ENCODE measurements around the gene GPRC6A. TPM values are rescaled to one million over a fixed set of nuclear protein-coding genes. Genes with fewer than 3 reads are reported as not detected.
A peak's percentile ranks its signal among the peaks of the same experiment; 100 is the strongest.

GPRC6A gene
- total RNA-seq, 1 experiment from 2014 or later = not detected

GRCh38 chr6:116783852-116784251 is 45.0 kb downstream of the GPRC6A start:
- Histone ChIP-seq H3K9me3 (ENCODE audit: low read depth, low read length, poor library complexity, severe bottlenecking) (no peaks in the 10 kb centered on the region), H3K36me3 (ENCODE audit: insufficient read depth, low read length, poor library complexity, severe bottlenecking) (no peaks in the 10 kb centered on the region), H3K4me3 (ENCODE audit: low read depth, low read length, poor library complexity, severe bottlenecking) (no peak overlapping the region), H3K27me3 (replicated peaks; ENCODE audit: insufficient read depth, low read depth, low read length, poor library complexity) (no peaks in the 10 kb centered on the region), H3K27ac (ENCODE audit: low read depth, low read length, poor library complexity, severe bottlenecking) (no peak overlapping the region), H3K4me1 (ENCODE audit: insufficient read depth, low read length, poor library complexity, severe bottlenecking) (no peaks in the 10 kb centered on the region)
- BruUV-seq (replicated peaks) = no TSS peak
- intact Hi-C loops (cut with micrococcal nuclease; ENCODE audit: unreplicated experiment) = no loop called here
- no peak for DNase-seq (ENCODE audit: low spot score)
- ChIA-PET POLR2A (ENCODE audit: low non-redundant PET) (no interaction called here), CTCF (no interaction called here)
- TF ChIP-seq EZH2 (IDR thresholded peaks at IDR 0.05; ENCODE audit: borderline replicate concordance, low read depth, low read length, poor library complexity, severe bottlenecking) = no peak
- TF ChIP-seq CTCF (conservative IDR thresholded peaks at IDR 0.05; ENCODE audit: low read depth, low read length) = no peak

DNA sequence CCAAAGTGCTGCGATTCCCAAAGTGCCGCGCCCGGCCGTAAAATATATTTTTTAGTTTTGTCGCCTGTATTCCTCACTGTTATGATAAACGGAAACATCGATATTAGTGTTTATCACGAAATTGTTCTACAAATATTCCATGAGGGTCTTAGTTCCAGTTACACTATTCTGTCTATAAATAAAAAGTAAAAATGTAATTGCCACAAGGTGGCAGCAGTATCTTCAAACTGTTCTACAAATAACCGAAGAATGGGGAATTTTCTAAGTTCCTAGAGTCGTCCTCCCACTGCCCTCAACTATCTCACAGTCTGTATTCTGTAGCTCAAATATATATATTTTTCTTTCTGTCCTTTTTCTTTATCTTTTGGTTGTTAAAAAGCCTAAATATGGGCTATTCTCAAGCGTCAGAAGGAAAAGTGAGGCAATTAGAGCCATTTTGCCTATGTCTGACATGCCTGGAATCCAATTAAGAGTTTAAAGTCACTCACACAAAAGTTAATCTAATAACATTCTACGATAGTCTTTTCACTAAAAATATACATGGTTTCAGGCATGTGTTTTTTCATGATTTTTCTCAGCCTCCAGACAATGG is 49.2 kb downstream of the GPRC6A start:
- no peaks in the 10 kb centered on the region for H3K27me3 ChIP-seq (replicated peaks; ENCODE audit: insufficient read depth, low read depth, low read length, poor library complexity)
- POLR2A ChIA-PET (ENCODE audit: low non-redundant PET) = no interaction called here
- H3K4me1 ChIP-seq (ENCODE audit: insufficient read depth, low read length, poor library complexity, severe bottlenecking) = no peaks in the 10 kb centered on the region
- no peak for TF ChIP-seq EZH2 (IDR thresholded peaks at IDR 0.05; ENCODE audit: borderline replicate concordance, low read depth, low read length, poor library complexity, severe bottlenecking)
- peak; percentile 71 for TF ChIP-seq CTCF (conservative IDR thresholded peaks at IDR 0.05; ENCODE audit: low read depth, low read length)
- no peaks in the 10 kb centered on the region for H3K36me3 ChIP-seq (ENCODE audit: insufficient read depth, low read length, poor library complexity, severe bottlenecking)
- CTCF ChIA-PET = interaction anchor here (0.7 to 0.9 kb wide), 2 partner anchors 67 to 382 kb away, joined by 4 to 5 read pairs; no protein-coding TSS in a partner anchor
- intact Hi-C loops (cut with micrococcal nuclease; ENCODE audit: unreplicated experiment) = loop anchor here (1.0 to 2.0 kb wide), 2 partner anchors 68 to 189 kb away; no protein-coding TSS in a partner anchor
- peak overlapping the region; percentile 5 for H3K4me3 ChIP-seq (ENCODE audit: low read depth, low read length, poor library complexity, severe bottlenecking)
- no peaks in the 10 kb centered on the region for H3K9me3 ChIP-seq (ENCODE audit: low read depth, low read length, poor library complexity, severe bottlenecking)
- no TSS peak for BruUV-seq (replicated peaks)
- DNase-seq (ENCODE audit: low spot score) = peak; percentile 66
- H3K27ac ChIP-seq (ENCODE audit: low read depth, low read length, poor library complexity, severe bottlenecking) = no peak overlapping the region

DNA sequence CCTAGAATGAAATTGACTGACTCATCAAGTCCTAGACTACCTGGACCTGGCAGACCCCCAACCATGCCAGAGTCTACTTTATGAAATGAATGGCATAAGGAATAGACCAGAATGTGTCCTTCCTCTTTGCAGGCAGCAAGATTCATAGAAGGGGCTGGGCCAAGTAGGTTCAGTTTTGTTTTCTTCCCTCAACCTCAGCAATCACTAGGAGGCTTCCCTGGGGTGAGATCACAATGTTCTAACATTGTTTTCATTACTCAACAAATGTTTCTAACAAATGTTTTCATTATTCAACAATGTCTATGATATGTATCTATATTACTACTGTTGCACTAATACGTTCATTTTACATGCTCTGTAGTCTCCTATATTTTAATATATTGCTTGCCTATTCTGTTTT is 55.0 kb downstream of the GPRC6A start:
- ChIA-PET CTCF (no interaction called here), POLR2A (ENCODE audit: low non-redundant PET) (no interaction called here)
- Histone ChIP-seq H3K27ac (ENCODE audit: low read depth, low read length, poor library complexity, severe bottlenecking) (no peak overlapping the region), H3K4me3 (ENCODE audit: low read depth, low read length, poor library complexity, severe bottlenecking) (no peak overlapping the region), H3K27me3 (replicated peaks; ENCODE audit: insufficient read depth, low read depth, low read length, poor library complexity) (peaks cover 3% of the 10 kb centered on the region), H3K9me3 (ENCODE audit: low read depth, low read length, poor library complexity, severe bottlenecking) (no peaks in the 10 kb centered on the region), H3K4me1 (ENCODE audit: insufficient read depth, low read length, poor library complexity, severe bottlenecking) (no peaks in the 10 kb centered on the region), H3K36me3 (ENCODE audit: insufficient read depth, low read length, poor library complexity, severe bottlenecking) (no peaks in the 10 kb centered on the region)
- DNase-seq (ENCODE audit: low spot score) = no peak
- intact Hi-C loops (cut with micrococcal nuclease; ENCODE audit: unreplicated experiment) = no loop called here
- TF ChIP-seq CTCF (conservative IDR thresholded peaks at IDR 0.05; ENCODE audit: low read depth, low read length) = no peak
- TF ChIP-seq EZH2 (IDR thresholded peaks at IDR 0.05; ENCODE audit: borderline replicate concordance, low read depth, low read length, poor library complexity, severe bottlenecking) = no peak
- BruUV-seq (replicated peaks) = no TSS peak

Data from A673 (cell line).